Skin epidermis (tissue), 12 donors: ENCODE measurements around the gene RHOXF2.
"Not testable (repeated sequence)": the region's sequence is repeated elsewhere in the genome, so short reads cannot be mapped to it uniquely, and the experiment has no call there.

Experiments used
- H3K27ac ChIP-seq, 21 experiments: fragments of 200-600 bp; sonication (generic) in 11 of 21; one replicate each; pipeline ENCODE4 v1.5.0; 2020; ENCODE audit warnings: mild to moderate bottlenecking in 3 of 21, inconsistent platforms in 2 of 21, moderate library complexity in 2 of 21
- H3K4me3 ChIP-seq, 7 experiments: fragments of 200-600 bp; sonication (generic) in 2 of 7; one replicate each; pipeline ENCODE4 v1.5.0; 2020; ENCODE audit warnings: inconsistent platforms in 2 of 7, mild to moderate bottlenecking in 2 of 7, moderate library complexity in 1 of 7

Gene RHOXF2

DNA sequence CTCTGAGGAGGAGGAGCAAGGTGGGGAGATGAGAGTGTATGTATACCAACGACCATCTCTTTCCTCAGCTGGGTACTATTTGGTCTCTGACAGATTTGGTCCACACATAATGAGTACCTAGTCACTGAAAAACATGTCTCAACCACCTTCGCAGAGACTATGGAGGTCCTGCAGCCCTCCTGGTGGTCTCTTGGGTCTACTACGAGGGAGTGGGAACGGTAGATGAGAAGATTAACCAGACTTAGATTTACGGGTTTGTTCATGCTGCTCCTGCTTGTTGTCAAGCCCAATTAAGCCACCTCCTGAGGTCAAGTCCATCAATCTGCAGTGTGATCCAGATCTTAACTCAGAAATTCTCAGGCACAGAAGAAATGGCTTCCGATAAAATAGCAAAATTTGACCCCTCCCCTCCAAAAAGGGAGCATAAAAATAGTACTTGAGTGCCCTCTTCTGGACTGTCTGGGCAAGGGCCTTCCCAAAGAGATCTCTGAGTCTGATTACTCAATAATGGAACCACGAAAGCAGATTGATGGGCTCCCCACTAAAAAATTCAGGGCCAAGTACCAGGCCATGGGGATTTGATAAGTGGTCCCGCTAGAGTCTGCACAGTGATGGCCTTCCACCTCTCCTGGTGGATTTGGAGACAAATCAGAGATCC is 38.3 kb downstream of the RHOXF2 start:
- not testable (repeated sequence) for H3K4me3 ChIP-seq, H3K27ac ChIP-seq

GRCh38 chrX:120200851-120201250 is 42.4 kb downstream of the RHOXF2 start:
- no peak overlapping the region for H3K4me3 ChIP-seq
- no peak overlapping the region for H3K27ac ChIP-seq

DNA sequence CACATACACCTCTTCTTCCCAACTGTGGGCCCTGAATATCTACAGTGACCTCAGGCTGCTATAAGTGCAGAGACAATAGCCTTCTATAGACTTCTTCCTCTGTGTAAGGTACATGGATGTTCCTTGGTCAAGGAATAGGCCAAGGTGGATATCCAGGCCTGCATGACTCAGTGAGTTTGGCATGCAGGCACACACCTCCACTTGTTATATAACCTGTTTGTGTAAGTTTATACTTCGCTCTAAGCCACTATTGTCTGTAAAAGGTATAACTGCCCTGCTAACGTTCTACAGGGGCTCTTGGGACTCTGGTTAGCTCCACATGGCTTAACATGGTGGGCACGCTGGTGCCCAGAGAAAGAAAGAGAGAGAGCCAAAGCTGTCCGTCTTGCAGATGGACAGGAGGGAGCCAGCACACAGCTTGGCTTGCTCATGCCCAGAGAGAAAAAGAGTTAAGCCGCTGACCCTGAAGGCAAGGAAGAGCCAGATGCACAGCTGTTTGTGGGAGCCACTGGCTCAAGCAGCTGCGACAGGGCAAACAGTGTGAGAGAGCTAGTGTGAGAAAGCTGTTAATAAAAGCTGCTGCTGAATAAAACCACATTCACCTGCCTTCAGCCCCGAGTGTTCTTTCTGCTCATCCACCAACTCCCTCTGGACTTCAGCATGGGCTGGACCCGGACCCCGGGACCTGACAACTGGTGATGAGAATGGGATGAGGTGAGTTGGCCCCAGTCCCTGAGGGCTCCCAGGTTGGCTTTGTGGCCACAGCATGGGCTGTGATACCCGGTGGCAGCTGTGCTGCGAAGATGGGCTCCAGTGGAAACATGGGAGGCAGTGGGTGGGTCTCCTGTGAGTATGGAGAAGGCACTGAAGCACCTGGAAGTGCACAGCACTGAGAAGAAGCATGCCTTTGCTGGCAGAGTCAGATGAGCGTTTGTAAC is 47.7 kb downstream of the RHOXF2 start:
- no peak overlapping the region for H3K4me3 ChIP-seq
- no peak overlapping the region for H3K27ac ChIP-seq

- Histone ChIP-seq H3K27ac (no peak overlapping the region), H3K4me3 (no peak overlapping the region)
Observed at GRCh38 chrX:120207009-120207605, 48.7 kb downstream of the RHOXF2 start.

- H3K27ac ChIP-seq = no peak overlapping the region
- no peak overlapping the region for H3K4me3 ChIP-seq
Observed at GRCh38 chrX:120213438-120214265, 55.2 kb downstream of the RHOXF2 start.
